GM19324 (cell line): ENCODE results near the gene TRIM63.
"Not testable (repeated sequence)": the region's sequence is repeated elsewhere in the genome, so short reads cannot be mapped to it uniquely, and the experiment has no call there.

Experiments used
- ATAC-seq: cut with Tn5 transposase; IDR thresholded peaks from one replicate; pipeline ENCODE4 v1.9.1; 2021; ENCODE audit warnings: mild to moderate bottlenecking, moderate library complexity; ENCODE audit not compliant: unreplicated experiment, low FRiP score

Gene TRIM63

GRCh38 chr1:26067432-26067911, at the start of gene TRIM63:
TSS of gene TRIM63 (minus strand) at chr1:26067630. CDS start at chr1:26067494, 136 bp downstream.
- no peak for ATAC-seq

DNA sequence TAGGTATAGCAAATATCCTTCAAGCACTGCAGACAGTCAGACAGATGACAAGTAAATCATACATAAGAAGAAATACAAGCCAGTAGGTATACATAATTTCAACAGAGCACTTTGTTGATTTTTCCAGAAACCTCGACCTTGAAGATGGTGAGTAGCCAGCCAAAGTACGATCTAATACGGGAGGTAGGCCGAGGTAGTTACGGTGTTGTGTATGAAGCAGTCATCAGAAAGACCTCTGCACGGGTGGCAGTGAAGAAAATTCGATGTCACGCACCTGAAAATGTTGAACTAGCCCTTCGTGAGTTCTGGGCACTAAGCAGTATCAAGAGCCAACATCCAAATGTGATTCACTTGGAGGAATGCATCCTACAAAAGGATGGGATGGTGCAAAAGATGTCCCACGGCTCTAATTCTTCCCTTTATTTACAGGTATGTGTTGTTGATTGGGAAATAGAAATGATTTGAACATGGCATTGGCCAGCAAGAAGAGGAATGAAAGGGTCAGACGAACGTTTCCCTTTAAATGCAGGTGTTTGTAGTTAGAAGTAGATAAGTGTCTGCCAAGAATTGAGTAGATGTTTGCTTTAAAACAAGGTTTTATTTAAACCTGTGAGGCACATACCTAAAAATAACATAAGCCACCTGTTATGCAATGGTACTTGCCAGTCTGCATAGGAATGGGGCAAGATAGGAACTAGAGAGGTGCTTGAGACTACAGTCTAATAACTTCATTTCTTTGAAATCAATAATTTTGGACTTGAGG, 46.9 kb upstream of the TRIM63 start:
- no peak for ATAC-seq

DNA sequence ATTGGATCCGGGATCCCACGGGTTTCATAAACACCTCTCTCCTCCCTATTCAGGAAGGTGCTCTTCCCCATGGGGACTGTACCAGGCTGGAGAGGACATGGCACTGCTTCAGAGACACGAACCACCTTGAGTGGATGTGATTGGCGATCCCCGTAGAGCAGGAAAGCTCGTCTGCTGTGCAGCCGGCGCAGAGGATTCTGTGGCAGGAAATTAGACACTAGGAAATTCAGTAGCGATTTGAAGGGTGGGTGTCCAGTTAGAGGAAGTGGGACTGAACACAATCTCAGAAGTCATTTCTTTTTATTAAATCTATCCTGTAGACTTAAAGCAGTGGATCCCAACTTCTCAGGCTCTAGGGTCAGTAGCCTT, 45.0 kb upstream of the TRIM63 start:
- peak; percentile 8 for ATAC-seq

DNA sequence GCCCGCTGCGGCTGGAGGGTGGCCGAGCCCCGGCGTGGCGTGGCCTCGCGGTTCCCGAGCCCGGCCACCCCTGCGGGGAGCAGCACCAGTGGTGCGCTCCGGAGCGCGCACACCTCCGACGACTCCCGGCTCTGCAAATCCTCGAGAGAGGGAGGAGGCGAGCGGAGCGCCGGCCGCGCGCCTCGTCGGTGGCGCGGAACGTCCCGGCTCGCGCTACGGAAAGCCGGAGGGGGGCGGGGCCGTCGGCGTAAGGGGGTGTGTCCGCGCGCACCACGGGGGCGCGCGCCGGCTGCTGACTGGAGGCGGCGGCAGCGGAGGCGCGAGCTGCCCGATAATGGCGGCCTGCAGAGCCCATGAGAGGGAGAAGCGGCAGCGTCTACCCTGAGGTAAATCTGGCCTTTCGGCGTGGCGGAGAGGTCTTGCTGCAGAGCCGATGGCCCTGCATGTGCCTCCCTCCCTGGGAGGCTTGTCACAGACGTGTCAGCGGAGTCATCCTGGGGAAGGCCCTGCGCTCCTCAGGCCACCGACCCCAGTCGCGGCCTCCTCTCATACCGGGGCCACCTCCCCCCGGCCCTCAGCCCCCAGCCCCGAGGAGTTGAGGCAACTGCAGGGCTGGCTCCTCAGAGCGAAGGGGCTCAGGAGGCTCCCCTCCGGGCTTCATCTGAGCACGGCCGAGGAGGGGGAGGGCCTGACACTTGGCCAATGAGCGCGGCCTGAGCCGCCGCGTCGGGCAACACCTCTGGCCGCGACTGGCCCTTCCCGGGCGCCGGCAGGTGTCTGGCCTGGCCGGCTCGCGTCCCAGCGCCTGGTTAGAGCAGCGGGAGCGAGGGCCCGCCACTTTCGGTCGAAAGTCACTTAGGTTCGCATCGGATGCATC, 44.3 kb upstream of the TRIM63 start, which contains the start of gene PDIK1L:
Gene PDIK1L (plus strand): TSS at position 295 of the 877 bp plus-strand sequence. CDS start 2,485 bp downstream, outside the sequence.
- peak; percentile 80 for ATAC-seq

- ATAC-seq = peak; percentile 61
These were observed 43.5 kb upstream of the TRIM63 start for GRCh38 chr1:26110731-26111529.

DNA sequence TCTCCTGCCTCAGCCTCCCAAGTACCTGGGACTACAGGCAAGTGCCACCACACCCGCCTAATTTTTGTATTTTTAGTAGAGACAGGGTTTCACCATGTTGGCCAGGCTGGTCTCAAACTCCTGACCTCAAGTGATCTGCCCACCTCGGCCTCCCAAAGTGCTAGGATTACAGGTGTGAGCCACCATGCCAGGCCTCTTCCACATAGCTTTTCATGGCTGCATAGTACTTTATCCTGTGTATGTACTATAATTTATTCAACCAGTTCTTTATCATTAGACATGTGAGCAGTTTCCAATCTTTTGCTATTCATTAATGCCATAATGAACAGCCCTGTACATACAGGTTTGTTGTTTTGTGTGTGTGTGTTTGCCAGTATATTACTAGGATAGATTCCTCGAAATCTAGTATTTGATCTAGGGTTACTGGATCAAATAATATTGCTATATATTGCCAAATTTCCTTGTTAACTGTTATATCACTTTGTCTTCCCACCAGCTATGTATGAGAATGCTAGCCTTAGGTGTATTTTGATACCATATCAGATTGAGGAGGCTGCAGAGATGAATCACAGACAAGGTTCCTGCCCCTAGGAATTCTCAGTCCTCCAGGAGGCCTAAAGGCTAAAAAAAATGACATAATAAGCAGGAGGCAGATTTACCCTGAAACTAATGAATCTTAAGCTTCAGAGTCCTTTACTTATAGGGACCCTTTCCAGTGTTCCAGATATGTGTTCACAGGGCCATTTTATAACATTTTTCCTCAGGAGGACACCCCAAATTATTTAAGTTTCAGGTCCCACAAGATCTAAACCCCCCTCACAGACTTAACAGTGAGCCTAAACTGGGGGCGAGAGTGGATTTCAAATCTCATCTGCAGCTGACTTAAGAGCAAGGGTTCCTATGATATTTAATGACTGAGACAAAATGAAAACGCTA, 42.1 kb upstream of the TRIM63 start:
- ATAC-seq = no peak

DNA sequence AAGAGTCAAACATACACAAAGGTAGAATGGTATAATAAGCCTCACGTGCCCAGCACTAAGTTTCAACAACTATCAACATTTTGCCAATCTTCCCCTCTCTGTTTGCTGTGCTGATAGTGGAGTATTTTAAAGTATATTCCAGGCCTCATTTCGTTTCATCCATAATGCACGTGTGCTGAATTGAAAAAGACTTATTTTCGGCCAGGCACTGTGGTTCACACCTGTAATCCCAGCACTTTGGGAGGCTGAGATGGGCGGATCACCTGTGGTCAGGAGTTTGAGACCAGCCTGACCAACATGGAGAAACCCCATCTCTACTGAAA, 37.8 kb upstream of the TRIM63 start:
- not testable (repeated sequence) for ATAC-seq

DNA sequence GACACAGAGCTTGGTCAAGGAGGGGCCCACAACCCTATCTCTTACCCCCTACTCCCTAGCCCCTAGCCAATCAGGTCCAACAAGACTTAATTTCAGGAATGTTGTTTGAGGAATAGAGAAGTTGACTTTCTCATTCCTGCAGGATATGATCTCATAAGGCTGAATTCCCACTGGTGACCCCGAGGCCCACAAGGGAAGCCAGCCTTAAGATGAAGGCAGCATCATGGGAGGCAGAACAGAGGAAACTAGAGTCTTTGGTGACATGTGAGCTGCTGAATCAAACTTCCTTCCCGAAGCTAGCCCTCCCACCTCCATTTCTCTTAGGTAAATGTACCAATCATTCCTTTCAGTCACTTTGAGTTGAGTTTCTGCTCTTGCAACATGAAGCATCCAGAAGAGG, 35.1 kb upstream of the TRIM63 start:
- ATAC-seq = no peak

DNA sequence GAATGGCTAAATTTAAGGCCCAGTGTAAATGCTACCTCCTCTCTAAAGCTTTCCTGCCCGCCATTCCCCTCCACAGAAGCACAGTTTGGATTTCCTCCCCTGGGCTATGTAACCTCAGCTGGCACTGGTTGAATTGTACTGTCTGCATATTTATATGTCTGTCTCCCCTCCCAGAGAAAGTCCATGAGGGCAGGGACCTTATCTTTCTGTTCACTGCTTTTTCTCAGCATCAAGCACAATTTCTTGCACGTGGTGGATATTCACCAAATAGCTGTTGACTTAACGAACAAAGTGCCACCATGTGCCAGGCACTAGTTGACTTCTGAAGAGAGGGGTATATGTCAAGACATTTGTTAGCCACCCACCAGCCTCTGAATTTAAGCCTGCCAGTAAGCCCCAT, 34.7 kb upstream of the TRIM63 start:
- ATAC-seq = no peak

- ATAC-seq = not testable (repeated sequence)
These were observed 32.8 kb upstream of the TRIM63 start for GRCh38 chr1:26100204-26100603.

GRCh38 chr1:26099780-26100179, 32.4 kb upstream of the TRIM63 start:
- ATAC-seq = no peak

GRCh38 chr1:26098602-26099001, 31.2 kb upstream of the TRIM63 start:
- ATAC-seq = no peak

GRCh38 chr1:26097696-26098095, 30.3 kb upstream of the TRIM63 start:
- ATAC-seq = no peak

GRCh38 chr1:26096471-26096870, 29.0 kb upstream of the TRIM63 start:
- ATAC-seq = no peak

DNA sequence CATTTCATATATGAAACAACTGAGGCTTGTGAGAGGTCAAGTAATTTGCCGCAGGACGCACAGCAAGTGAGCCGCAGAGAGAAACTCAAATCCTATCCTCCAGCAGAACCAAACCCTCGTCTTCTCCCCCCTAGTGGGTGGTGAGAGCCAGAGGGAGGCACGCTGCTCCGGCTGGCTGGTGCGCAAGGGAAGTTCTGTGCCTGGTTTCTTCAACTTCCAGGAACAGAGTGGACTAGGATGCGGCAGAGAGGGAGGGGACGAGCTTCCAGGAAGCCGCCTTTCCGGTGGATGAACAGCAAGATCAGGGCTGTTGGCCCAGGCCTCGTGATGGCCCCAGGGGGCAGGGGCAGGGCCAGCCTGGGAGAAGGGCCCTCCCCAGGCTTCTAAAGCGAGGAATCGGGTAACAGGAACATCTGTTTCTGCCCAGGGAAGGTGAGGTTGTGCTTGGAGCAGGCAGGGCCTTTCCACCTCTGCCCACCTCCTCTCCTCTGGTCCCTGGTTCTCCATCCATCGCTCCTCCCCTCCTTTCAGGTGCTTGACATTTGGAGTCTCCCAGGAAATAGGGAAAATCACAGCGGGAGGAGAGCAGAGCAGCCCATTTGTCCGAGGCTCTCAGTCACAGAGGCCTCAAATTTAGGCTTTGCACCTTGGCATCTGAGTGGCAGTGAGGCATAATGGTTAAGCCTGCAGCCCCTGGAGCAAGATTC, 27.4 kb upstream of the TRIM63 start:
- ATAC-seq = no peak

- ATAC-seq = no peak
These were observed 26.7 kb upstream of the TRIM63 start for GRCh38 chr1:26094076-26094669.

GRCh38 chr1:26093569-26093968, 26.1 kb upstream of the TRIM63 start:
- ATAC-seq = not testable (repeated sequence)

DNA sequence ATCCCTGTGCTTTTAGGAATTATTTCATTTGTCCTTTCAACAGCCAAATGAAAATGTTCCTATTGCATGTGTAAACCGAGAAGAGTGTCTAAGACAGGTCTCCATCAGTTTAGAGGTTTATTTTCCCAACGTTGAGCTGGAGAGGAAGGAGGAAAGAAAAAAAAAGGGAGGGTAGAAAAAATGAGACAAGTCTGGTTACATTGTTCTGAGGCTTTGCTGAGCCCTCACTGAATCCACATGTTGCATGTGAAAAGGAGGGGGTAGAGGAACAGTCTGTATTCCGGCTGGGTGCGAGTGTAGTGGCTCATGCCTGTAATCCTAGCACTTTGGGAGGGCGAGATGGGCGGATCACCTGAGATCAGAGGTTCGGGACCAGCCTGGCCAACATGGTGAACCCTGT, 25.0 kb upstream of the TRIM63 start:
- no peak for ATAC-seq

- no peak for ATAC-seq
These were observed 23.5 kb upstream of the TRIM63 start for GRCh38 chr1:26090893-26091292.
